Spinal cord (tissue), 10 donors: ENCODE measurements around the gene SLC6A16. TPM values are rescaled to one million over a fixed set of nuclear protein-coding genes. Genes with fewer than 3 reads are reported as not detected.

Experiments
- DNase-seq, 6 donors: peaks; one replicate each; pipeline versions ENCODE4 v3.0.0 to v3.0.0-alpha.2; 2013 to 2015; ENCODE audit warnings: low spot score in 6 of 6, low read depth in 4 of 6
- H3K27ac ChIP-seq: one replicate; pipeline ENCODE4 v1.5.1; 2013; ENCODE audit warnings: low read depth, low read length, control low read depth
- H3K27me3 ChIP-seq: one replicate; pipeline ENCODE4 v1.6.1; 2013; ENCODE audit warnings: low read length; ENCODE audit not compliant: control insufficient read depth, insufficient read depth
- H3K36me3 ChIP-seq: one replicate; pipeline ENCODE4 v1.6.1; 2013; ENCODE audit warnings: low read length; ENCODE audit not compliant: control insufficient read depth, insufficient read depth
- H3K4me1 ChIP-seq: one replicate; pipeline ENCODE4 v1.6.1; 2013; ENCODE audit warnings: low read length; ENCODE audit not compliant: control insufficient read depth, insufficient read depth
- H3K4me3 ChIP-seq: one replicate; pipeline ENCODE4 v1.5.1; 2013; ENCODE audit warnings: low read depth, low read length, control low read depth
- H3K9me3 ChIP-seq: one replicate; pipeline ENCODE4 v1.6.1; 2013; ENCODE audit warnings: low read length; ENCODE audit not compliant: control insufficient read depth, insufficient read depth
- WGBS: methylation state at CpG from one replicate; pipeline ENCODE4 v1.1.5; 2013; ENCODE audit warnings: missing lambda C conversion rate; ENCODE audit not compliant: insufficient coverage; 5-methylcytosine and 5-hydroxymethylcytosine counted together
- polyA plus RNA-seq, 2 donors: library from polyadenylated mRNA; unstranded; fragments of 120-200 nt; gene quantifications; one replicate each; pipeline ENCODE4 v1.2.1, GENCODE V29; 2013; ENCODE audit not compliant: insufficient read length in 2 of 2
- total RNA-seq, 2 donors: library from RNA; depleted of rRNA in 1 of 2; stranded (reverse); fragments of 120-200 nt in 1 of 2; fragments of >200 nt in 1 of 2; gene quantifications; one replicate each; pipeline versions ENCODE4 v1.2.3 to v1.2.4, GENCODE V29; 2013 to 2014
- donor health status: healthy.

Gene SLC6A16
- total and polyA plus RNA-seq, 4 donors, result 0.59 to 3.8 (median 2.0) TPM

GRCh38 chr19:49338691-49339300, 13.8 kb upstream of the SLC6A16 start:
- peaks cover 4% of the 10 kb centered on the region for H3K27me3 ChIP-seq
- H3K4me3 ChIP-seq, result peak overlapping the region; percentile 31
- H3K9me3 ChIP-seq, result no peaks in the 10 kb centered on the region
- peaks cover 33% of the 10 kb centered on the region for H3K4me1 ChIP-seq
- peak in 3 of 6 donors; percentile 48 to 91 (median 61) for DNase-seq
- 3% methylated on average over 28 of the region's 30 CpGs for WGBS
- peaks cover 30% of the 10 kb centered on the region for H3K36me3 ChIP-seq
- peak overlapping the region; percentile 11 for H3K27ac ChIP-seq

- WGBS, result 8% methylated on average over 34 of the region's 34 CpGs
- no peak for DNase-seq
- H3K27me3 ChIP-seq, result peaks cover 4% of the 10 kb centered on the region
- no peak overlapping the region for H3K27ac ChIP-seq
- no peak overlapping the region for H3K4me3 ChIP-seq
- peaks cover 33% of the 10 kb centered on the region for H3K4me1 ChIP-seq
- peaks cover 23% of the 10 kb centered on the region for H3K36me3 ChIP-seq
- no peaks in the 10 kb centered on the region for H3K9me3 ChIP-seq
Measured at GRCh38 chr19:49338023-49338677, 13.2 kb upstream of the SLC6A16 start.

- H3K27ac ChIP-seq, result no peak overlapping the region
- WGBS, result 45% methylated on average over 14 of the region's 19 CpGs
Measured at GRCh38 chr19:49337267-49338022, 12.5 kb upstream of the SLC6A16 start.

GRCh38 chr19:49336482-49337266, 11.7 kb upstream of the SLC6A16 start:
- Histone ChIP-seq H3K27me3 (peaks cover 4% of the 10 kb centered on the region), H3K4me3 (no peak overlapping the region), H3K4me1 (peaks cover 33% of the 10 kb centered on the region), H3K36me3 (peaks cover 14% of the 10 kb centered on the region), H3K27ac (no peak overlapping the region), H3K9me3 (no peaks in the 10 kb centered on the region)
- 90% methylated on average over 8 of the region's 10 CpGs for WGBS
- no peak for DNase-seq

More at GRCh38 chr19:49337267-49338022, 12.5 kb upstream of the SLC6A16 start:
- peaks cover 33% of the 10 kb centered on the region for H3K4me1 ChIP-seq
- no peaks in the 10 kb centered on the region for H3K9me3 ChIP-seq
- peaks cover 17% of the 10 kb centered on the region for H3K36me3 ChIP-seq
- no peak for DNase-seq
- no peak overlapping the region for H3K4me3 ChIP-seq
- H3K27me3 ChIP-seq, result peaks cover 4% of the 10 kb centered on the region

- Histone ChIP-seq H3K4me3 (no peak overlapping the region), H3K36me3 (peaks cover 9% of the 10 kb centered on the region)
- WGBS, result 91% methylated on average over 11 of the region's 14 CpGs
Measured at GRCh38 chr19:49335784-49336481, 10.9 kb upstream of the SLC6A16 start.

GRCh38 chr19:49335071-49335783, 10.2 kb upstream of the SLC6A16 start, which contains the start of gene CD37:
TSS of gene CD37 (plus strand) at chr19:49335406. CDS start at chr19:49335541, 135 bp downstream.
- Histone ChIP-seq H3K4me3 (no peak within 1 kb of the TSS), H3K9me3 (no peaks in the 10 kb centered on the region), H3K27me3 (peaks cover 4% of the 10 kb centered on the region), H3K4me1 (peaks cover 28% of the 10 kb centered on the region), H3K36me3 (peaks cover 9% of the 10 kb centered on the region), H3K27ac (no peak within 1 kb of the TSS)
- no peak for DNase-seq
- 85% methylated on average over 8 of the region's 13 CpGs for WGBS

More at GRCh38 chr19:49335784-49336481, 10.9 kb upstream of the SLC6A16 start:
- H3K4me1 ChIP-seq, result peaks cover 31% of the 10 kb centered on the region
- H3K27me3 ChIP-seq, result peaks cover 4% of the 10 kb centered on the region
- no peak for DNase-seq
- no peaks in the 10 kb centered on the region for H3K9me3 ChIP-seq
- H3K27ac ChIP-seq, result no peak overlapping the region

- Histone ChIP-seq H3K4me3 (no peak overlapping the region), H3K4me1 (peaks cover 15% of the 10 kb centered on the region), H3K27ac (no peak overlapping the region), H3K36me3 (peaks cover 9% of the 10 kb centered on the region), H3K9me3 (no peaks in the 10 kb centered on the region), H3K27me3 (peaks cover 4% of the 10 kb centered on the region)
- 63% methylated on average over 6 of the region's 8 CpGs for WGBS
- DNase-seq, result no peak
Measured at GRCh38 chr19:49333811-49334288, 8.9 kb upstream of the SLC6A16 start.

- Histone ChIP-seq H3K36me3 (peaks cover 9% of the 10 kb centered on the region), H3K27ac (no peak overlapping the region), H3K27me3 (peaks cover 2% of the 10 kb centered on the region), H3K9me3 (no peaks in the 10 kb centered on the region), H3K4me1 (peaks cover 11% of the 10 kb centered on the region), H3K4me3 (no peak overlapping the region)
- no peak for DNase-seq
- WGBS, result 89% methylated on average over 1 of the region's 3 CpGs
Measured at GRCh38 chr19:49333418-49333805, 8.4 kb upstream of the SLC6A16 start.
